ACC112 (cell line): ENCODE measurements around the gene FGF22.
A peak's percentile ranks its signal among the peaks of the same experiment; 100 is the strongest.

Experiments
- H2AFZ ChIP-seq: fragments of 200-600 bp; sonication (generic); one replicate; pipeline ENCODE4 v1.6.0; 2017; ENCODE audit warnings: antibody characterized with exemption, low read length; ENCODE audit not compliant: unreplicated experiment
- H3K27ac ChIP-seq: fragments of 200-600 bp; sonication (generic); 2 replicates; pipeline ENCODE4 v1.5.1; 2014; ENCODE audit warnings: low read depth, mild to moderate bottlenecking, antibody characterized with exemption, low read length, moderate library complexity
- H3K27me3 ChIP-seq: fragments of 200-600 bp; sonication (generic); 2 replicates; pipeline ENCODE4 v1.6.1; 2014; ENCODE audit warnings: mild to moderate bottlenecking, antibody characterized with exemption, low read length, moderate library complexity, mixed read lengths; ENCODE audit not compliant: insufficient read depth
- H3K36me3 ChIP-seq: fragments of 200-600 bp; sonication (generic); 2 replicates; pipeline ENCODE4 v1.6.1; 2016; ENCODE audit warnings: mild to moderate bottlenecking, antibody characterized with exemption, low read length, moderate library complexity, mixed read lengths; ENCODE audit not compliant: insufficient read depth
- H3K4me1 ChIP-seq: fragments of 200-600 bp; sonication (generic); one replicate; pipeline ENCODE4 v1.6.1; 2016; ENCODE audit warnings: low read length, mixed read lengths; ENCODE audit not compliant: insufficient read depth, unreplicated experiment, control insufficient read depth
- H3K4me3 ChIP-seq: fragments of 200-600 bp; sonication (generic); 2 replicates; pipeline ENCODE4 v1.5.1; 2014; ENCODE audit warnings: mild to moderate bottlenecking, low read depth, low read length
- H3K79me2 ChIP-seq: fragments of 200-600 bp; sonication (generic); one replicate; pipeline ENCODE4 v1.6.0; 2016; ENCODE audit warnings: low read length; ENCODE audit not compliant: control insufficient read depth, unreplicated experiment, insufficient read depth

The FGF22 gene

DNA sequence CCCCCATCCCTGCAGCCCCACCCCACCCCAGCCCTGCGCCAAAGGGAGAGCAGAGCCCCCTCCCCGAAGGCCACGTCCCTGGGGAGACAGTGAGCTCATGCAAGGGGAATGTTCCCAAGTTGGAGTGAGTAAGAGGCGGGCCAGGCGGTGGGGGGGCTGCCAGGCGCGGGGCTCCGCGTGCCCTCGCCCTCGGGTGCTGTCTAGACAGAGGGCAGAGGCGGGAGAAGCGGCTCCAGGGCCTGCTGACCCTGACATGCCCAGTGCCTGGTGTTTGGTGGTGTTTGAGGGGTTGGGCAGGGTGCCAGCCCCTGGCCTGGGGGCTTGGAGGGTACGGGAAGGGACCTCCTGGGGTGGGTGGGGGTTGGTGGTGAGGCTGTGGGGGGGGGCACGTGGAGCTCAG is 37.5 kb downstream of the FGF22 start:
- peak overlapping the region; percentile 65; the same call in 1 of the 2 replicates for H3K27ac ChIP-seq
- no peak overlapping the region for H2AFZ ChIP-seq
- peak overlapping the region; percentile 85 for H3K4me3 ChIP-seq

DNA sequence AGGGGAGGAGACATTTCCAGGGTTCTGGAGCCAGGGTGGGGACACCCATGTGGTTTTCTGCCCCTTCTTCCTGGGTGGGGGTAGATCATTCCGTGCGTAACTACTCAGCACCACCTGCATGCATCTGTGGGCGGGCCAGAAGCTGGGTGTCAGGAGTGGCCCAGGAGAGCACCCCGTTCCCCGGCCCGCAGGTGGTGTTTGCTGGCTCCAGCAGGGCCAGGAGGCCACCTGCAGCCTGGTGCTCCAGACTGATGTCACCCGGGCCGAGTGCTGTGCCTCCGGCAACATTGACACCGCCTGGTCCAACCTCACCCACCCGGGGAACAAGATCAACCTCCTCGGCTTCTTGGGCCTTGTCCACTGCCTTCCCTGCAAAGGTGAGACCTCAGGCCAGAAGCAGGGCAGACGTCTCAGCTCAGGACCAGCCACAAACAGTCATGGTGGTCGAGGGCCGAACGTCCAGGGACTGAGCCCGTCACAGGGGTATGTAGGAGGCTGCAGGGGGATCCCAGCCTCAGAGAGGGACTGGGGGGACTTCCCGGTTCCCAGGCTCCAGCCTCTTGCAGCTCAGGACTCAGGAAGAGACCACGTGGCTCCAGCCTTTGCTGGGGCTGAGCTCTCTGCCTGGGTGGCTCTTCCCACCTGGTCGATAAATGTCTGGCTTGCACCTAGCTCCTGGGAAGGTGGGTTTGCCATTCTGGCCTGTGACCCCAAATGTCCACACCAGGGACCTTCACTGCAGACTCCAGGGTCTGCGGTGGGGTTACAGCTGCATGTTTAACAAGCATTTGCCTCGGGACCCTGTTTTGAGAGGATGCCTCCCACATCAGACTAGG is 38.1 kb downstream of the FGF22 start:
- H3K27me3 ChIP-seq = no peaks in the 10 kb centered on the region
- peaks cover 23% of the 10 kb centered on the region for H3K79me2 ChIP-seq
- peak overlapping the region; percentile 85 for H3K4me3 ChIP-seq
- no peak overlapping the region for H2AFZ ChIP-seq
- no peaks in the 10 kb centered on the region for H3K36me3 ChIP-seq
- H3K27ac ChIP-seq = peak overlapping the region; percentile 65
- peaks cover 22% of the 10 kb centered on the region for H3K4me1 ChIP-seq

More for the DNA sequence above, 37.5 kb downstream of the FGF22 start:
- Histone ChIP-seq H3K36me3 (no peaks in the 10 kb centered on the region), H3K27me3 (no peaks in the 10 kb centered on the region), H3K4me1 (peaks cover 22% of the 10 kb centered on the region), H3K79me2 (peaks cover 23% of the 10 kb centered on the region)

DNA sequence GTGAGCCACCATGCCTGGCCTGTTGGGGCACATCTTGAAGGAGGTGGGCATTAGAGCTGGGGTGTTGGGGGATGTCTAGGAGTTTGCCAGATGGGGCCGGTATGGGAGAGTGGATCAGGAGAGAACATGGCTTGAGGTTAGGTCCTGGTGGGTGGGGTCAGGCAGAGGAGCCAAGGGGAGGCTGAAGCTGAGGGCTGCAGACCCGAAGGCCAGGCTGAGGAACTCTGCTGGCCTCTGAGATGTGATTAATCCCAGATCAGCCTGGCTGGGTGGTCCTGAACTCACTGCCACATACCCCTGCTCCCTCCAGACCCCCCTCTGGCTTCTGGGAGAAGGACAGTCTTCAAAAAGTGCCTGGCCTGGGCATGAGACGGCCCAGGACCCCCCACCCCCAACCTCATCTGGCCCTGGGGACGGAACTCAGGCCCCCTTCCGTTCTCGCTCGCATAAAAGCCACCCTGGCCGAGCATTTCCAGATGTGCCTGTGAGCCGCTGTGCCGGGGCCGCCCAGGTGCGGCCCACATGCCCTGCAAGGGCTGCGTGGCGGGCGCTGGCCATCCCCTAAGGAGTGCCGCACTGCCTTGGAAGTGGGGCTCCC is 39.2 kb downstream of the FGF22 start:
- Histone ChIP-seq H3K27me3 (no peaks in the 10 kb centered on the region), H3K79me2 (peaks cover 23% of the 10 kb centered on the region), H3K36me3 (no peaks in the 10 kb centered on the region), H3K27ac (peak overlapping the region; percentile 87), H2AFZ (no peak overlapping the region), H3K4me1 (peaks cover 22% of the 10 kb centered on the region), H3K4me3 (peak overlapping the region; percentile 86)

DNA sequence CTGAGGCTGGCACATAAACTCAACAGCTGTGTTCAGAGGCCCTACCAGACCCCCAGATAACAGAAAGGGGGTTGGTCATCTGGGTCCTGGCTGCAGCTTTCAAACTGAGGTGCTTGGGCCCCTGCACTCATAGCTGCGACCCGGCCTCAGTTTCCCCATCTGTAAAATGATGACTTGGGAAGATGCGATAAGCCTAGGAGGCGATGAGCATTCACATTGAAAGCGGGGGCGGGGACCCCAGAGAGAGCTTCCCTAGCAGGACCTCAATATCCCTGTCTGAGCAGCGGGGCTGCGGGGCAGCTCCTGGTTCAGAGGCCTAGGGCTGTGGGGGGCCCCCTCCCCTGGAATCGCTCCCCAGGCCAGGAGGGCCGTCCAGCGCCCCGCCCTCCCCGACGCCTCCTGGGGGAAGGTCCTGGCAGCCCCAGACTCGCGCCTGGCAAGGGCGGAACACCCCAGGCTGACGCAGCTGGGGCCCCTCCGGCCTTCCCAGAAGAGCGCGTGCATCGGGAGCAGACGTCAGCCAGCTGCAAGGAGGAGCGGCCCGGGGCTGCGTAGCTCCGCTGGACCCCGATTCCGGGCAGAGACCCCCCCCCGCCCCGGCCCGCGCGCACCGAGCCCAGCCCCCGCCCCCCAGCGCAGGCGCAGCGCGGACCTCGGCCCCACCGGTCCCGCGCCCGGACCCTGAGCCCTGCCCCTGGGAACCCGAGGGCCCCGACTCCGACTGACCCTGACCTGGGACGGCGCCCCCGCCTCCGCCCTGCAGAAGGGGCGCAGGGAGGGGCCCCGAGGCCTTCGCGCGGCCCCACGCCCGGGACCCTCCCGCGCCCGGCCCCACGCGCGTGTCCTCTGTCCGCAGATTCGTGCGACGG is 40.0 kb downstream of the FGF22 start:
- Histone ChIP-seq H3K36me3 (no peaks in the 10 kb centered on the region), H3K27me3 (no peaks in the 10 kb centered on the region), H3K27ac (peak overlapping the region; percentile 87), H2AFZ (peak overlapping the region; percentile 23), H3K4me1 (peaks cover 22% of the 10 kb centered on the region), H3K79me2 (peaks cover 23% of the 10 kb centered on the region), H3K4me3 (peak overlapping the region; percentile 86)

DNA sequence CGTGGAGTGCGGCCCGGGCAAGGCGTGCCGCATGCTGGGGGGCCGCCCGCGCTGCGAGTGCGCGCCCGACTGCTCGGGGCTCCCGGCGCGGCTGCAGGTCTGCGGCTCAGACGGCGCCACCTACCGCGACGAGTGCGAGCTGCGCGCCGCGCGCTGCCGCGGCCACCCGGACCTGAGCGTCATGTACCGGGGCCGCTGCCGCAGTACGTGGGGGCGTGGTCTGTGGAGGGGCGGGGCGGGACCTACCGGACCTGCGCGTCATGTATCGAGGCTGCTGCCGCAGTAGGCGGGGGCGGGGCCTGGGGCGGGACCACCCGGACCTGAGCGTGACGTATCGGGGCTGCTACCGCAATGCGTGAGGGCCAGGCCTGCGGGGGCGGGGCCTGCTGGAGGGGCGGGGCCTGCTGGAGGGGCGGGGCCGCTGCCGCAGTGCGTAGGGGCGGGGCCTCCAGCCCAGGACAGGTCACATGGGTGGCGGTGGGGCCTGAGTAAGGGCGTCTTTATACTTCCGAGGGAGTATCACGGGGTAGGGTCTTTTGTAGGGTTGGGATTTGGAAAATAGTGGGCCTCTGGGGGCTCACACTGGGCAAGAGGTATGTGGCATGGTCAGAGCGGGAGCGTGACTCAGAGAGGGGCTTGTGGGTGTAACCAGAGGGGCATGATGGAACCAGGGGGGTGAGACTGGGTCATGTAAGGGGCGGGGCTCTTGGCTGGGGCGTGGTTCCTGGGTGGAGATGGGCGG is 40.8 kb downstream of the FGF22 start:
- H3K4me1 ChIP-seq = peaks cover 22% of the 10 kb centered on the region
- no peaks in the 10 kb centered on the region for H3K27me3 ChIP-seq
- H2AFZ ChIP-seq = peak overlapping the region; percentile 64
- peak overlapping the region; percentile 87 for H3K27ac ChIP-seq
- no peaks in the 10 kb centered on the region for H3K36me3 ChIP-seq
- peaks cover 23% of the 10 kb centered on the region for H3K79me2 ChIP-seq
- peak overlapping the region; percentile 86 for H3K4me3 ChIP-seq

DNA sequence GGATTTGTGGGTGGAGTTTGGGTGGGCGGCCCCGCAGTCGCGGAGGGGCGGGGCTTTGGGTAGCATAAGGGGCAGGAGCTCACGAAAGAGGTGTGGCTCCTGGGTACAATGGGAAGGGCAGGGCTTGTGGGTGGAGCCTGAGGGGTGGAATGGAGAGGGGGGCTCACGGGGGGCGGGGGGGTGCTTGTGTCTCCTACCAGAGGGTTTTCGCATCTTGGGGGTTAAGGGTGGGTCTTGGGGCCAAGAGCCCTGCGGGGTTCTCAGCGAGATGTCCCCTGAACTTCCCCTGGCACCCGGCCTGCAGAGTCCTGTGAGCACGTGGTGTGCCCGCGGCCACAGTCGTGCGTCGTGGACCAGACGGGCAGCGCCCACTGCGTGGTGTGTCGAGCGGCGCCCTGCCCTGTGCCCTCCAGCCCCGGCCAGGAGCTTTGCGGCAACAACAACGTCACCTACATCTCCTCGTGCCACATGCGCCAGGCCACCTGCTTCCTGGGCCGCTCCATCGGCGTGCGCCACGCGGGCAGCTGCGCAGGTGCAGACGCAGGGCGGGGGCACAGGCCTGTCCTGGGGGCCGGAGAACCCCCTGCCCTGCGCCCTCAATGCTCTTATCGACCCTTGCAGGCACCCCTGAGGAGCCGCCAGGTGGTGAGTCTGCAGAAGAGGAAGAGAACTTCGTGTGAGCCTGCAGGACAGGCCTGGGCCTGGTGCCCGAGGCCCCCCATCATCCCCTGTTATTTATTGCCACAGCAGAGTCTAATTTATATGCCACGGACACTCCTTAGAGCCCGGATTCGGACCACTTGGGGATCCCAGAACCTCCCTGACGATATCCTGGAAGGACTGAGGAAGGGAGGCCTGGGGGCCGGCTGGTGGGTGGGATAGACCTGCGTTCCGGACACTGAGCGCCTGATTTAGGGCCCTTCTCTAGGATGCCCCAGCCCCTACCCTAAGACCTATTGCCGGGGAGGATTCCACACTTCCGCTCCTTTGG is 41.6 kb downstream of the FGF22 start:
- Histone ChIP-seq H2AFZ (no peak overlapping the region), H3K27ac (peak overlapping the region; percentile 81), H3K4me1 (peaks cover 18% of the 10 kb centered on the region), H3K27me3 (no peaks in the 10 kb centered on the region), H3K79me2 (peaks cover 23% of the 10 kb centered on the region), H3K36me3 (no peaks in the 10 kb centered on the region), H3K4me3 (peak overlapping the region; percentile 66; the same call in 1 of the 2 replicates)

DNA sequence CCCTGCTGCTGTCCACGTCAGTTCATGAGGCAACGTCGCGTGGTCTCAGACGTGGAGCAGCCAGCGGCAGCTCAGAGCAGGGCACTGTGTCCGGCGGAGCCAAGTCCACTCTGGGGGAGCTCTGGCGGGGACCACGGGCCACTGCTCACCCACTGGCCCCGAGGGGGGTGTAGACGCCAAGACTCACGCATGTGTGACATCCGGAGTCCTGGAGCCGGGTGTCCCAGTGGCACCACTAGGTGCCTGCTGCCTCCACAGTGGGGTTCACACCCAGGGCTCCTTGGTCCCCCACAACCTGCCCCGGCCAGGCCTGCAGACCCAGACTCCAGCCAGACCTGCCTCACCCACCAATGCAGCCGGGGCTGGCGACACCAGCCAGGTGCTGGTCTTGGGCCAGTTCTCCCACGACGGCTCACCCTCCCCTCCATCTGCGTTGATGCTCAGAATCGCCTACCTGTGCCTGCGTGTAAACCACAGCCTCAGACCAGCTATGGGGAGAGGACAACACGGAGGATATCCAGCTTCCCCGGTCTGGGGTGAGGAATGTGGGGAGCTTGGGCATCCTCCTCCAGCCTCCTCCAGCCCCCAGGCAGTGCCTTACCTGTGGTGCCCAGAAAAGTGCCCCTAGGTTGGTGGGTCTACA is 43.1 kb downstream of the FGF22 start:
- Histone ChIP-seq H3K27me3 (no peaks in the 10 kb centered on the region), H3K4me1 (peaks cover 15% of the 10 kb centered on the region), H3K79me2 (peaks cover 15% of the 10 kb centered on the region), H3K36me3 (no peaks in the 10 kb centered on the region), H3K27ac (no peak overlapping the region), H3K4me3 (no peak overlapping the region), H2AFZ (no peak overlapping the region)

DNA sequence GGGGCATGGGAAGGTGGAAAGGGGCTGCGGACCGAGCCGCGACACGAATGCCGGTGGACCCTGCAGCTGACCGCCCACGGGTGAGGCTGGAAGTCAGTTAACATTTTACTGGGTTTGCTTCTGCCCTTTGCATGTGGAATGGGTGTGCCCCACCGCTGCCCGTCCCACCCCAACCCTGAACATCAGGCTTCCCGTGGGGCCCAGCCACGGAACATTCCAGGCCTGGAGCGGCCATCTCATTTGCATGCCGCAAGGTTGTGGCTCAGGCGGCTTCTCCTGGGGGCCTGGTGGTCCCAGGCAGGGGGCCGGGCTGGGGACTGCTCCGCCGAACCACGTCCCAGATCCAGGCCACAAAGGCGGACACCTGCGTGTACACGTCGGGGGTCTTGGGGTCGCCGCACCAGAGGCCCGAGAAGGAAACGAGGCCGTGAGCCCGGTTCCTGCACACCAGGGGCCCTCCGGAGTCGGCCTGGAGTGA is 45.8 kb downstream of the FGF22 start:
- H3K27me3 ChIP-seq = no peaks in the 10 kb centered on the region
- no peaks in the 10 kb centered on the region for H3K36me3 ChIP-seq
- no peaks in the 10 kb centered on the region for H3K79me2 ChIP-seq
- no peaks in the 10 kb centered on the region for H3K4me1 ChIP-seq
- H2AFZ ChIP-seq = no peak overlapping the region
- no peak overlapping the region for H3K4me3 ChIP-seq
- H3K27ac ChIP-seq = no peak overlapping the region
